Psoas muscle (tissue), 8 donors: ENCODE measurements around the gene TRIM32. TPM values are rescaled to one million over a fixed set of nuclear protein-coding genes. Genes with fewer than 3 reads are reported as not detected.

Experiments used
- ATAC-seq, 4 donors: fragments of 200-7000 bp; cut with Tn5 transposase; one replicate each; pipeline ENCODE4 v1.9.1; 2020; ENCODE audit warnings: moderate library complexity in 3 of 4, mild to moderate bottlenecking in 2 of 4
- DNase-seq, 2 donors: peaks; one replicate each; pipeline ENCODE4 v3.0.0-alpha.2; 2020
- H3K27ac ChIP-seq: fragments of 200-600 bp; one replicate; pipeline ENCODE4 v1.8.0; 2022
- H3K27me3 ChIP-seq, 3 donors: fragments of 200-600 bp in 1 of 3; one replicate each; pipeline versions ENCODE4 v1.6.1 to v1.8.0; 2013 to 2022; ENCODE audit warnings: low read length in 2 of 3, mild to moderate bottlenecking in 2 of 3, moderate library complexity in 1 of 3; ENCODE audit not compliant: insufficient read depth in 3 of 3
- H3K36me3 ChIP-seq, 2 donors: fragments of 200-600 bp in 1 of 2; one replicate each; pipeline versions ENCODE4 v1.6.1 to v1.8.0; 2013 to 2022; ENCODE audit warnings: low read depth in 1 of 2, mild to moderate bottlenecking in 1 of 2, moderate library complexity in 1 of 2; ENCODE audit not compliant: insufficient read depth in 1 of 2
- H3K4me1 ChIP-seq: fragments of 200-600 bp; one replicate; pipeline ENCODE4 v1.8.0; 2022
- H3K4me3 ChIP-seq: fragments of 200-600 bp; one replicate; pipeline ENCODE4 v1.8.0; 2022; ENCODE audit warnings: mild to moderate bottlenecking
- H3K9me3 ChIP-seq: fragments of 200-600 bp; one replicate; pipeline ENCODE4 v1.8.0; 2022
- CTCF ChIP-seq: fragments of 200-600 bp; IDR thresholded peaks from one replicate; pipeline ENCODE4 v1.8.0; 2022; ENCODE audit warnings: antibody characterized with exemption
- WGBS, 3 donors: extraction: QIAGEN DNeasy Blood & Tissue Kit; methylation state at CpG; one replicate each; pipeline versions ENCODE4 v1.1.6 to v1.1.7; 2013; 5-methylcytosine and 5-hydroxymethylcytosine counted together
- intact Hi-C, 2 donors: fragments of 100-400 bp; cut with DNase I; formaldehyde crosslinking; loops; one replicate each; pipeline versions ENCODE4 v1.11.0 to v1.14.2; 2022
- polyA plus RNA-seq, 3 donors: library from polyadenylated mRNA; stranded (reverse); fragments of 200-250 nt; gene quantifications; one replicate each; pipeline ENCODE4 v1.2.3, GENCODE V29; 2013
- total RNA-seq, 4 donors: library from RNA; stranded (reverse); fragmentation: NEBNext Ultra II Directional in 2 of 4; extraction: Animal tissue kit (Norgen Biotek cat#: 25700) in 2 of 4; gene quantifications; one replicate each; pipeline versions ENCODE4 v1.2.1 to v1.2.4, GENCODE V29; 2021 to 2023
- donor health status: healthy with polysubstance abuse.
- donor health status: DM: no; HTN: no; CAD: no; lungs with moderate emphysema.
- donor health status: Bipolar disorder and iron deficiency.
- donor health status: healthy.
- donor health status: DM: yes; HTN: yes; CAD: no.
- donor health status: DM: no; HTN: no; CAD: no.
- donor health status: DM: no; HTN: no; CAD: no.
- donor health status: DM: yes; HTN: yes; CAD: no.

Gene TRIM32
- total and polyA plus RNA-seq, 7 donors = 6.1 to 47.4 (median 15.3) TPM

- ATAC-seq (no peak), DNase-seq (no peak)
- Histone ChIP-seq H3K27ac (no peak overlapping the region), H3K27me3 (no peaks in the 10 kb centered on the region), H3K4me1 (peaks cover 38% of the 10 kb centered on the region), H3K36me3 (peaks cover 7 to 35% of the 10 kb centered on the region in 2 donors), H3K4me3 (no peak overlapping the region), H3K9me3 (no peaks in the 10 kb centered on the region)
- 80 to 100% (median 82%) methylated on average over 1 of the region's 1 CpG for WGBS, 3 donors
- no peak for TF ChIP-seq CTCF
- intact Hi-C loops = no loop called here
Observed at GRCh38 chr9:116700279-116700678, 13.2 kb downstream of the TRIM32 start.

- Histone ChIP-seq H3K4me3 (no peak overlapping the region), H3K9me3 (no peaks in the 10 kb centered on the region), H3K4me1 (peaks cover 32% of the 10 kb centered on the region), H3K27ac (peak overlapping the region; percentile 62), H3K36me3 (peaks cover 7 to 35% of the 10 kb centered on the region in 2 donors), H3K27me3 (no peaks in the 10 kb centered on the region)
- WGBS, 3 donors = 50 to 62% (median 52%) methylated on average over 2 of the region's 2 CpGs
- TF ChIP-seq CTCF = no peak
- intact Hi-C loops = no loop called here
- DNase-seq = peak in 1 of 2 donors; percentile 56
- peak; percentile 90 to 96 (median 95) for ATAC-seq
Observed at GRCh38 chr9:116700882-116701865, 14.1 kb downstream of the TRIM32 start.

GRCh38 chr9:116701940-116702642 is 15.0 kb downstream of the TRIM32 start:
- WGBS, 3 donors = 77 to 97% (median 96%) methylated on average over 2 of the region's 2 CpGs
- Histone ChIP-seq H3K4me1 (peaks cover 30% of the 10 kb centered on the region), H3K9me3 (no peaks in the 10 kb centered on the region), H3K4me3 (no peak overlapping the region), H3K36me3 (peaks cover 7 to 35% of the 10 kb centered on the region in 2 donors), H3K27ac (peak overlapping the region; percentile 62), H3K27me3 (no peaks in the 10 kb centered on the region)
- TF ChIP-seq CTCF = no peak
- DNase-seq (no peak), ATAC-seq (peak in 3 of 4 donors; percentile 5 to 52 (median 23))
- intact Hi-C loops = no loop called here

GRCh38 chr9:116703634-116704033 is 16.5 kb downstream of the TRIM32 start:
- Histone ChIP-seq H3K4me1 (peaks cover 30% of the 10 kb centered on the region), H3K9me3 (no peaks in the 10 kb centered on the region), H3K27me3 (no peaks in the 10 kb centered on the region), H3K36me3 (peaks cover 3 to 22% of the 10 kb centered on the region in 2 donors), H3K4me3 (no peak overlapping the region), H3K27ac (no peak overlapping the region)
- DNase-seq (no peak), ATAC-seq (no peak)
- no peak for TF ChIP-seq CTCF
- intact Hi-C loops = no loop called here
- whole genome bisulfite sequencing, 3 donors = 99 to 100% (median 99%) methylated on average over 1 to 3 of the region's 3 CpGs
